GM18498 (cell line): ENCODE measurements around the gene EIF2B4.

Experiments
- ATAC-seq: cut with Tn5 transposase; IDR thresholded peaks from one replicate; pipeline ENCODE4 v1.9.1; 2021; ENCODE audit warnings: mild to moderate bottlenecking, moderate library complexity; ENCODE audit not compliant: unreplicated experiment

EIF2B4 gene

GRCh38 chr2:27370026-27370815, at the start of gene EIF2B4, which contains the start of gene SNX17:
EIF2B4 (minus strand) TSS chr2:27370338; CDS start chr2:27370314, 24 bp downstream.
SNX17 (plus strand) TSS chr2:27370616; CDS start chr2:27370744, 128 bp downstream.
- ATAC-seq: peak; percentile 94

GRCh38 chr2:27416151-27416550, 46.0 kb upstream of the EIF2B4 start:
- ATAC-seq: no peak

- no peak for ATAC-seq
Observed at GRCh38 chr2:27412419-27413152, 42.4 kb upstream of the EIF2B4 start.

- peak; percentile 98 for ATAC-seq
Observed at GRCh38 chr2:27409321-27410073, 39.4 kb upstream of the EIF2B4 start, which contains the start of gene PPM1G. PPM1G (minus strand) TSS chr2:27409591; CDS start chr2:27409422, 169 bp downstream.

GRCh38 chr2:27408601-27409320, 38.6 kb upstream of the EIF2B4 start:
- peak; percentile 27 for ATAC-seq

- ATAC-seq: no peak
Observed at GRCh38 chr2:27407798-27408491, 37.8 kb upstream of the EIF2B4 start.

- no peak for ATAC-seq
Observed at GRCh38 chr2:27400348-27401135, 30.4 kb upstream of the EIF2B4 start.

GRCh38 chr2:27398962-27399361, 28.8 kb upstream of the EIF2B4 start:
- ATAC-seq: no peak

- ATAC-seq: no peak
Observed at GRCh38 chr2:27393225-27393624, 23.1 kb upstream of the EIF2B4 start.

- no peak for ATAC-seq
Observed at GRCh38 chr2:27390822-27391679, 20.9 kb upstream of the EIF2B4 start.

- no peak for ATAC-seq
Observed at GRCh38 chr2:27381577-27382181, 11.5 kb upstream of the EIF2B4 start.

- ATAC-seq: peak; percentile 82
Observed at GRCh38 chr2:27380626-27381545, 10.7 kb upstream of the EIF2B4 start, which contains the start of gene ZNF513. ZNF513 (minus strand) TSS chr2:27380734; CDS start chr2:27380526, 208 bp downstream.

- peak; percentile 35 for ATAC-seq
Observed at GRCh38 chr2:27379836-27380625, 9.9 kb upstream of the EIF2B4 start.

- no peak for ATAC-seq
Observed at GRCh38 chr2:27379383-27379835, 9.3 kb upstream of the EIF2B4 start.

GRCh38 chr2:27378809-27379290, 8.7 kb upstream of the EIF2B4 start:
- no peak for ATAC-seq
